ENCODE results near the gene RPN2. TPM values are rescaled to one million over a fixed set of nuclear protein-coding genes. Genes with fewer than 3 reads are reported as not detected.

RPN2 gene
- total and polyA plus RNA-seq, 2 of the 13 experiments (the other 11 are each of a cell fraction or from before 2014, with no cell fraction given), result 587 to 1,818 TPM

DNA sequence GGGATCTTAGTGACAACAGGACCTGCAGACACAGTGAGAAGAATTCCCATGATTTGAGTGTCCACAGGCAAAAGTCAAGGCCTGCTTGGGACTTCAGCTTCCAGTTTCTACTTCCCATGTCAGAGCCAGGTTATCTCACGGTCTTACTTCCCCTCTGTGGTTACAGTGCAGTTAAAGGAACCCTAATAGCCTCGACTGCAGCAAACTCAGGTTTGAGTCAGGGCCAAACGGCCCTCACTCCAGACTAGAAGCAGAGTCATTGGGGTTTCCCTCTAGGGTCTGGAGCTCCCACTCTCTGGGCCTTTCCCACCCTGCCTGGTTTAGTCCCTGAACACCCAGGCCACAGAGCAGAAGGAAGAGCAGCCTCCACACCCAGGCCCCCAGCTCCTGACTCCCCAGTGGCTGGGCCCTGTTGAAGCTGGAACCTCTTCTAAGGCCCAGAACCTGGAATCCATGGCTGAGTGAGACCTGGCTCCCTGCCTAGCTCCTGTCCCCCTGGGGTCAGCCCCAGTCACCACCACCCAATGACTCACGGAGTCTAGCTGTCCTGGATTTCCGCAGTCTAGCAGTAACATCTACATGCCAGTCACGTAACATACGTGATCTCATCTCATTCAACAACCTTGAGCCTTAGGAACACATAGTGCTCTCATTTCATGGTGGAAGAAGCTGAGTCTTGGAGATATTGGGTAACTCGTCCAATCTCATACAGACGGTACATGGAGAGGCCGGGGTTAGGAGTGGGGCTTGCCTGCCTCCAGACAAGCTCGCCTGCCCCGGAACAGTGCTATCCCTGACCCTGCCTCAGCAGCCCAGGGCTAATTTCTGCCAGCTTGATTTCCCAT, 91.7 kb downstream of the RPN2 start (continued):
- TF ChIP-seq, protein P1, sequence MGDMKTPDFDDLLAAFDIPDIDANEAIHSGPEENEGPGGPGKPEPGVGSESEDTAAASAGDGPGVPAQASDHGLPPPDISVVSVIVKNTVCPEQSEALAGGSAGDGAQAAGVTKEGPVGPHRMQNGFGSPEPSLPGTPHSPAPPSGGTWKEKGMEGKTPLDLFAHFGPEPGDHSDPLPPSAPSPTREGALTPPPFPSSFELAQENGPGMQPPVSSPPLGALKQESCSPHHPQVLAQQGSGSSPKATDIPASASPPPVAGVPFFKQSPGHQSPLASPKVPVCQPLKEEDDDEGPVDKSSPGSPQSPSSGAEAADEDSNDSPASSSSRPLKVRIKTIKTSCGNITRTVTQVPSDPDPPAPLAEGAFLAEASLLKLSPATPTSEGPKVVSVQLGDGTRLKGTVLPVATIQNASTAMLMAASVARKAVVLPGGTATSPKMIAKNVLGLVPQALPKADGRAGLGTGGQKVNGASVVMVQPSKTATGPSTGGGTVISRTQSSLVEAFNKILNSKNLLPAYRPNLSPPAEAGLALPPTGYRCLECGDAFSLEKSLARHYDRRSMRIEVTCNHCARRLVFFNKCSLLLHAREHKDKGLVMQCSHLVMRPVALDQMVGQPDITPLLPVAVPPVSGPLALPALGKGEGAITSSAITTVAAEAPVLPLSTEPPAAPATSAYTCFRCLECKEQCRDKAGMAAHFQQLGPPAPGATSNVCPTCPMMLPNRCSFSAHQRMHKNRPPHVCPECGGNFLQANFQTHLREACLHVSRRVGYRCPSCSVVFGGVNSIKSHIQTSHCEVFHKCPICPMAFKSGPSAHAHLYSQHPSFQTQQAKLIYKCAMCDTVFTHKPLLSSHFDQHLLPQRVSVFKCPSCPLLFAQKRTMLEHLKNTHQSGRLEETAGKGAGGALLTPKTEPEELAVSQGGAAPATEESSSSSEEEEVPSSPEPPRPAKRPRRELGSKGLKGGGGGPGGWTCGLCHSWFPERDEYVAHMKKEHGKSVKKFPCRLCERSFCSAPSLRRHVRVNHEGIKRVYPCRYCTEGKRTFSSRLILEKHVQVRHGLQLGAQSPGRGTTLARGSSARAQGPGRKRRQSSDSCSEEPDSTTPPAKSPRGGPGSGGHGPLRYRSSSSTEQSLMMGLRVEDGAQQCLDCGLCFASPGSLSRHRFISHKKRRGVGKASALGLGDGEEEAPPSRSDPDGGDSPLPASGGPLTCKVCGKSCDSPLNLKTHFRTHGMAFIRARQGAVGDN (CRISPR knock-in tag; IDR thresholded peaks at IDR 0.05), result peak; percentile 52
- TF ChIP-seq TBX2 (CRISPR knock-in tag; IDR thresholded peaks at IDR 0.05; ENCODE audit: borderline replicate concordance) (peak; percentile 47), ZNF143 (CRISPR knock-in tag; IDR thresholded peaks at IDR 0.05) (peak; percentile 44; the same call in 1 of the 2 replicates), ASH2L (IDR thresholded peaks at IDR 0.05; ENCODE audit: insufficient read length, low read depth, low read length) (peak; percentile 35), MED1 (CRISPR knock-in tag; IDR thresholded peaks at IDR 0.05) (0 out of 2 replicates have a peak, but pooled peaks have one; percentile 16), ZNF333 (CRISPR knock-in tag; IDR thresholded peaks at IDR 0.05; ENCODE audit: borderline replicate concordance) (peak; percentile 64; the same call in 1 of the 2 replicates), ZNF251 (CRISPR knock-in tag; IDR thresholded peaks at IDR 0.05) (no peak), HIVEP1 (CRISPR knock-in tag; IDR thresholded peaks at IDR 0.05) (0 out of 2 replicates have a peak, but pooled peaks have one; percentile 43), ZNF546 (CRISPR knock-in tag; conservative IDR thresholded peaks at IDR 0.05) (0 out of 2 replicates have a peak, but pooled peaks have one; percentile 29), NFKB2 (CRISPR knock-in tag; IDR thresholded peaks at IDR 0.05; ENCODE audit: borderline replicate concordance) (0 out of 2 replicates have a peak, but pooled peaks have one; percentile 17)
- TF ChIP-seq, protein P2, sequence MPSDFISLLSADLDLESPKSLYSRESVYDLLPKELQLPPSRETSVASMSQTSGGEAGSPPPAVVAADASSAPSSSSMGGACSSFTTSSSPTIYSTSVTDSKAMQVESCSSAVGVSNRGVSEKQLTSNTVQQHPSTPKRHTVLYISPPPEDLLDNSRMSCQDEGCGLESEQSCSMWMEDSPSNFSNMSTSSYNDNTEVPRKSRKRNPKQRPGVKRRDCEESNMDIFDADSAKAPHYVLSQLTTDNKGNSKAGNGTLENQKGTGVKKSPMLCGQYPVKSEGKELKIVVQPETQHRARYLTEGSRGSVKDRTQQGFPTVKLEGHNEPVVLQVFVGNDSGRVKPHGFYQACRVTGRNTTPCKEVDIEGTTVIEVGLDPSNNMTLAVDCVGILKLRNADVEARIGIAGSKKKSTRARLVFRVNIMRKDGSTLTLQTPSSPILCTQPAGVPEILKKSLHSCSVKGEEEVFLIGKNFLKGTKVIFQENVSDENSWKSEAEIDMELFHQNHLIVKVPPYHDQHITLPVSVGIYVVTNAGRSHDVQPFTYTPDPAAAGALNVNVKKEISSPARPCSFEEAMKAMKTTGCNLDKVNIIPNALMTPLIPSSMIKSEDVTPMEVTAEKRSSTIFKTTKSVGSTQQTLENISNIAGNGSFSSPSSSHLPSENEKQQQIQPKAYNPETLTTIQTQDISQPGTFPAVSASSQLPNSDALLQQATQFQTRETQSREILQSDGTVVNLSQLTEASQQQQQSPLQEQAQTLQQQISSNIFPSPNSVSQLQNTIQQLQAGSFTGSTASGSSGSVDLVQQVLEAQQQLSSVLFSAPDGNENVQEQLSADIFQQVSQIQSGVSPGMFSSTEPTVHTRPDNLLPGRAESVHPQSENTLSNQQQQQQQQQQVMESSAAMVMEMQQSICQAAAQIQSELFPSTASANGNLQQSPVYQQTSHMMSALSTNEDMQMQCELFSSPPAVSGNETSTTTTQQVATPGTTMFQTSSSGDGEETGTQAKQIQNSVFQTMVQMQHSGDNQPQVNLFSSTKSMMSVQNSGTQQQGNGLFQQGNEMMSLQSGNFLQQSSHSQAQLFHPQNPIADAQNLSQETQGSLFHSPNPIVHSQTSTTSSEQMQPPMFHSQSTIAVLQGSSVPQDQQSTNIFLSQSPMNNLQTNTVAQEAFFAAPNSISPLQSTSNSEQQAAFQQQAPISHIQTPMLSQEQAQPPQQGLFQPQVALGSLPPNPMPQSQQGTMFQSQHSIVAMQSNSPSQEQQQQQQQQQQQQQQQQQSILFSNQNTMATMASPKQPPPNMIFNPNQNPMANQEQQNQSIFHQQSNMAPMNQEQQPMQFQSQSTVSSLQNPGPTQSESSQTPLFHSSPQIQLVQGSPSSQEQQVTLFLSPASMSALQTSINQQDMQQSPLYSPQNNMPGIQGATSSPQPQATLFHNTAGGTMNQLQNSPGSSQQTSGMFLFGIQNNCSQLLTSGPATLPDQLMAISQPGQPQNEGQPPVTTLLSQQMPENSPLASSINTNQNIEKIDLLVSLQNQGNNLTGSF (CRISPR knock-in tag; IDR thresholded peaks at IDR 0.05), result 0 out of 2 replicates have a peak, but pooled peaks have one; percentile 41
- TF ChIP-seq, protein P3, sequence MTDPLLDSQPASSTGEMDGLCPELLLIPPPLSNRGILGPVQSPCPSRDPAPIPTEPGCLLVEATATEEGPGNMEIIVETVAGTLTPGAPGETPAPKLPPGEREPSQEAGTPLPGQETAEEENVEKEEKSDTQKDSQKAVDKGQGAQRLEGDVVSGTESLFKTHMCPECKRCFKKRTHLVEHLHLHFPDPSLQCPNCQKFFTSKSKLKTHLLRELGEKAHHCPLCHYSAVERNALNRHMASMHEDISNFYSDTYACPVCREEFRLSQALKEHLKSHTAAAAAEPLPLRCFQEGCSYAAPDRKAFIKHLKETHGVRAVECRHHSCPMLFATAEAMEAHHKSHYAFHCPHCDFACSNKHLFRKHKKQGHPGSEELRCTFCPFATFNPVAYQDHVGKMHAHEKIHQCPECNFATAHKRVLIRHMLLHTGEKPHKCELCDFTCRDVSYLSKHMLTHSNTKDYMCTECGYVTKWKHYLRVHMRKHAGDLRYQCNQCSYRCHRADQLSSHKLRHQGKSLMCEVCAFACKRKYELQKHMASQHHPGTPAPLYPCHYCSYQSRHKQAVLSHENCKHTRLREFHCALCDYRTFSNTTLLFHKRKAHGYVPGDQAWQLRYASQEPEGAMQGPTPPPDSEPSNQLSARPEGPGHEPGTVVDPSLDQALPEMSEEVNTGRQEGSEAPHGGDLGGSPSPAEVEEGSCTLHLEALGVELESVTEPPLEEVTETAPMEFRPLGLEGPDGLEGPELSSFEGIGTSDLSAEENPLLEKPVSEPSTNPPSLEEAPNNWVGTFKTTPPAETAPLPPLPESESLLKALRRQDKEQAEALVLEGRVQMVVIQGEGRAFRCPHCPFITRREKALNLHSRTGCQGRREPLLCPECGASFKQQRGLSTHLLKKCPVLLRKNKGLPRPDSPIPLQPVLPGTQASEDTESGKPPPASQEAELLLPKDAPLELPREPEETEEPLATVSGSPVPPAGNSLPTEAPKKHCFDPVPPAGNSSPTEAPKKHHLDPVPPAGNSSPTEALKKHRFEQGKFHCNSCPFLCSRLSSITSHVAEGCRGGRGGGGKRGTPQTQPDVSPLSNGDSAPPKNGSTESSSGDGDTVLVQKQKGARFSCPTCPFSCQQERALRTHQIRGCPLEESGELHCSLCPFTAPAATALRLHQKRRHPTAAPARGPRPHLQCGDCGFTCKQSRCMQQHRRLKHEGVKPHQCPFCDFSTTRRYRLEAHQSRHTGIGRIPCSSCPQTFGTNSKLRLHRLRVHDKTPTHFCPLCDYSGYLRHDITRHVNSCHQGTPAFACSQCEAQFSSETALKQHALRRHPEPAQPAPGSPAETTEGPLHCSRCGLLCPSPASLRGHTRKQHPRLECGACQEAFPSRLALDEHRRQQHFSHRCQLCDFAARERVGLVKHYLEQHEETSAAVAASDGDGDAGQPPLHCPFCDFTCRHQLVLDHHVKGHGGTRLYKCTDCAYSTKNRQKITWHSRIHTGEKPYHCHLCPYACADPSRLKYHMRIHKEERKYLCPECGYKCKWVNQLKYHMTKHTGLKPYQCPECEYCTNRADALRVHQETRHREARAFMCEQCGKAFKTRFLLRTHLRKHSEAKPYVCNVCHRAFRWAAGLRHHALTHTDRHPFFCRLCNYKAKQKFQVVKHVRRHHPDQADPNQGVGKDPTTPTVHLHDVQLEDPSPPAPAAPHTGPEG (CRISPR knock-in tag; IDR thresholded peaks at IDR 0.05), result 0 out of 2 replicates have a peak, but pooled peaks have one; percentile 39

All from HepG2 (cell line).